ENCODE results near the gene SMC4. TPM values are rescaled to one million over a fixed set of nuclear protein-coding genes. Genes with fewer than 3 reads are reported as not detected.
A peak's percentile ranks its signal among the peaks of the same experiment; 100 is the strongest.

SMC4 gene
- total and polyA plus RNA-seq, 2 of the 8 experiments (the other 6 are each of a cell fraction or from before 2014, with no cell fraction given): 26.6 to 118 TPM

DNA sequence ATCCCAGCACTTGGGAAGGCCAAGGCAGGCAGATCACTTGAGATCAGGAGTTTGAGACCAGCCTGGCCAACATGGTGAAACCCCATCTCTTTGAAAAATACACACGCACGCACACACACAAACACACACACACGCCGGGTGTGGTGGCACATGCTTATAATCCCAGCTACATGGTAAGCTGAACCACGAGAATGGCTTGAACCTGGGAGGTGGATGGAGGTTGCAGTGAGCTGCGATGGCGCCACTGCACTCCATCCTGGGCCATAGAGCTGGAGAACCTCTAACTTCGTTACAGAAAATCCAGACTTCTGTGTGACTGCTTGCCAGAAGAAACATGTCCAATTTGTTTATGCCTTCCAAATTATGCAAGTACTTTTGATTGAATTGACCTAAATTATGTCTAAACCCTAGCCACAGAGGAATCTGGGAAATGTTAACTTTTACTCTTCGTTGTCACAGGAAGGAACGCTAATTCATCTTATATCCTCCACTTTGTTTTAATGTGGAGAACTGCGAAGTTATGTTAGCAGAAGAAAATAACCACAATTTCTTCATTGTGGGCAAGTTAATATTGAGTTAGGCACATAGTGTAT lies 28.5 kb downstream of the SMC4 start:
- Histone ChIP-seq H2BK5ac (ENCODE audit: low read depth, low read length) (no peak overlapping the region), H3K4ac (replicated peaks; ENCODE audit: insufficient read length, low read depth, low read length) (no peak overlapping the region), H2AK5ac (ENCODE audit: low read depth, low read length) (no peak overlapping the region), H3K14ac (ENCODE audit: insufficient read length) (no peak overlapping the region), H3K27ac (ENCODE audit: low read depth, low read length) (no peak overlapping the region), H4K20me1 (replicated peaks in 1 of 2; ENCODE audit: control insufficient read depth in 1 of 2, insufficient read depth in 2 of 2, low read length in 2 of 2) (peaks cover 0 to 3% of the 10 kb centered on the region in 2 experiments), H2BK15ac (ENCODE audit: low read length) (no peak overlapping the region), H3K4me3 (ENCODE audit: extremely low read depth in 1 of 4, insufficient read depth in 2 of 4, low read depth in 3 of 4, low read length in 4 of 4) (no peak overlapping the region), H3K79me2 (ENCODE audit: control insufficient read depth in 1 of 2, insufficient read depth in 2 of 2, low read length in 2 of 2) (no peaks in the 10 kb centered on the region), H3K18ac (ENCODE audit: extremely low read depth, low read length) (no peak overlapping the region), H3K9me3 (ENCODE audit: insufficient read depth in 2 of 2, low read depth in 1 of 2, low read length in 1 of 2) (no peaks in the 10 kb centered on the region), H3K79me1 (ENCODE audit: low read depth, low read length) (no peaks in the 10 kb centered on the region), H3K27me3 (replicated peaks in 1 of 4; ENCODE audit: control insufficient read depth in 3 of 4, extremely low read depth in 1 of 4, insufficient read depth in 3 of 4, low read length in 3 of 4) (no peaks in the 10 kb centered on the region), H3K23ac (ENCODE audit: insufficient read length) (no peak overlapping the region), H3K36me3 (ENCODE audit: control insufficient read depth in 2 of 4, insufficient read depth in 4 of 4, low read length in 3 of 4) (peaks cover 33 to 94% (median 69%) of the 10 kb centered on the region in 4 experiments), H3K23me2 (ENCODE audit: low read depth, low read length) (no peaks in the 10 kb centered on the region), H4K91ac (replicated peaks; ENCODE audit: insufficient read length, low read length) (no peak overlapping the region), H4K5ac (ENCODE audit: insufficient read length, low read depth, low read length) (no peak overlapping the region), H3K9ac (replicated peaks in 1 of 4; ENCODE audit: extremely low read depth in 1 of 4, low read depth in 3 of 4, low read length in 3 of 4) (no peak overlapping the region), H4K8ac (ENCODE audit: extremely low read depth, insufficient read depth, low read length) (no peak overlapping the region), H2AFZ (ENCODE audit: low read length) (no peak overlapping the region), H2BK12ac (ENCODE audit: low read depth, low read length) (no peak overlapping the region), H3K4me1 (replicated peaks in 1 of 4; ENCODE audit: control insufficient read depth in 3 of 4, insufficient read depth in 4 of 4, low read length in 3 of 4) (no peaks in the 10 kb centered on the region), H3K56ac (replicated peaks; ENCODE audit: insufficient read length, low read depth, low read length) (no peak overlapping the region), H2BK20ac (ENCODE audit: low read length) (no peak overlapping the region), H3K4me2 (ENCODE audit: insufficient read depth in 1 of 2, low read depth in 2 of 2, low read length in 2 of 2) (no peak overlapping the region), H2BK120ac (replicated peaks; ENCODE audit: low read depth, low read length) (no peak overlapping the region)
- CTCF ChIA-PET (ENCODE audit: partially characterized antibody): interaction anchor here (0.6 to 1.3 kb wide), 3 partner anchors 65 to 608 kb away, joined by 3 read pairs; no protein-coding TSS in a partner anchor
- POLR2A ChIA-PET (ENCODE audit: partially characterized antibody): interaction anchor here (0.7 to 1.4 kb wide), 2 partner anchors 8 to 11 kb away, joined by 4 to 6 read pairs; no protein-coding TSS in a partner anchor
- 86% methylated on average over 11 of the region's 11 CpGs; no CpG with 5 or more reads in 1 of the 2 experiments for WGBS, 2 experiments (ENCODE audit: extremely low coverage in 1 of 2, insufficient coverage in 1 of 2, insufficient read length in 1 of 2, insufficient replicate concordance in 2 of 2, low coverage in 1 of 2, low lambda C conversion rate in 2 of 2, missing lambda C conversion rate in 1 of 2)
- TF ChIP-seq POLR2AphosphoS5 (IDR thresholded peaks at IDR 0.05; ENCODE audit: low read depth, low read length) (peak; percentile 25; the same call in 1 of the 2 replicates), SP1 (IDR thresholded peaks at IDR 0.05; ENCODE audit: low read depth, low read length) (no peak)
- DNase-seq (ENCODE audit: low read depth in 1 of 2, low spot score in 2 of 2) (no peak), FAIRE-seq (no peak)
